Esophagus muscularis mucosa (tissue), 3 donors: Measurements from ENCODE around the gene DCC.

ENCODE experiments used
- CTCF ChIP-seq, 3 experiments: fragments of 200-600 bp in 2 of 3; fragments of 450-650 bp in 1 of 3; sonication (generic) in 2 of 3; IDR thresholded peaks; one replicate each; pipeline ENCODE4 v1.5.1; 2017 to 2019; ENCODE audit warnings: antibody characterized with exemption in 3 of 3, mild to moderate bottlenecking in 2 of 3, moderate library complexity in 1 of 3
- EP300 ChIP-seq: sonication (generic); formaldehyde crosslinking; IDR thresholded peaks from one replicate; pipeline ENCODE4 v1.6.1; 2017; ENCODE audit warnings: antibody characterized with exemption

GRCh38 chr18:52340406-52341102 is 557 bp downstream of the DCC start:
- TF ChIP-seq EP300 (no peak), CTCF (IDR thresholded peaks at IDR 0.05) (no peak)
